ENCODE measurements around the gene WIPF2. TPM values are rescaled to one million over a fixed set of nuclear protein-coding genes. Genes with fewer than 3 reads are reported as not detected.
A peak's percentile ranks its signal among the peaks of the same experiment; 100 is the strongest.

The WIPF2 gene
- total and polyA plus RNA-seq, 2 of the 8 experiments (the other 6 are each of a cell fraction or from before 2014, with no cell fraction given) = 6.9 to 25.3 TPM

GRCh38 chr17:40178021-40178601 is 41.0 kb upstream of the WIPF2 start:
- Histone ChIP-seq H2BK15ac (ENCODE audit: low read length) (no peak overlapping the region), H4K8ac (ENCODE audit: extremely low read depth, insufficient read depth, low read length) (no peak overlapping the region; the same call in 1 of the 2 replicates), H4K5ac (ENCODE audit: insufficient read length, low read depth, low read length) (no peak overlapping the region), H2BK12ac (ENCODE audit: low read depth, low read length) (no peak overlapping the region), H3K4ac (replicated peaks; ENCODE audit: insufficient read length, low read depth, low read length) (no peak overlapping the region), H3K56ac (replicated peaks; ENCODE audit: insufficient read length, low read depth, low read length) (no peak overlapping the region), H3K36me3 (ENCODE audit: control insufficient read depth in 2 of 4, insufficient read depth in 4 of 4, low read length in 3 of 4) (peaks cover under 1 to 7% (median 4%) of the 10 kb centered on the region in 4 experiments; a peak in 6 of 8 replicates), H3K4me3 (ENCODE audit: extremely low read depth in 1 of 4, insufficient read depth in 2 of 4, low read depth in 3 of 4, low read length in 4 of 4) (peak overlapping the region; percentile 29 to 80 (median 42)), H4K20me1 (replicated peaks in 1 of 2; ENCODE audit: control insufficient read depth in 1 of 2, insufficient read depth in 2 of 2, low read length in 2 of 2) (peaks cover 2 to 19% of the 10 kb centered on the region in 2 experiments), H2BK5ac (ENCODE audit: low read depth, low read length) (no peak overlapping the region), H3K23me2 (ENCODE audit: low read depth, low read length) (peaks cover 2% of the 10 kb centered on the region; the same call in 1 of the 2 replicates), H2BK120ac (replicated peaks; ENCODE audit: low read depth, low read length) (no peak overlapping the region), H3K9ac (replicated peaks in 1 of 4; ENCODE audit: extremely low read depth in 1 of 4, low read depth in 3 of 4, low read length in 3 of 4) (no peak overlapping the region), H3K4me2 (ENCODE audit: insufficient read depth in 1 of 2, low read depth in 2 of 2, low read length in 2 of 2) (peak overlapping the region; percentile 59 to 91), H3K79me1 (ENCODE audit: low read depth, low read length) (no peaks in the 10 kb centered on the region), H3K27me3 (replicated peaks in 1 of 4; ENCODE audit: control insufficient read depth in 3 of 4, extremely low read depth in 1 of 4, insufficient read depth in 3 of 4, low read length in 3 of 4) (no peaks in the 10 kb centered on the region), H4K91ac (replicated peaks; ENCODE audit: insufficient read length, low read length) (no peak overlapping the region), H2AFZ (ENCODE audit: low read length) (no peak overlapping the region), H3K79me2 (ENCODE audit: control insufficient read depth in 1 of 2, insufficient read depth in 2 of 2, low read length in 2 of 2) (no peaks in the 10 kb centered on the region), H3K18ac (ENCODE audit: extremely low read depth, low read length) (peak overlapping the region; percentile 48; the same call in 1 of the 2 replicates), H3K9me3 (ENCODE audit: insufficient read depth in 2 of 2, low read depth in 1 of 2, low read length in 1 of 2) (no peaks in the 10 kb centered on the region), H2BK20ac (ENCODE audit: low read length) (no peak overlapping the region), H3K27ac (ENCODE audit: low read depth, low read length) (no peak overlapping the region), H3K4me1 (replicated peaks in 1 of 4; ENCODE audit: control insufficient read depth in 3 of 4, insufficient read depth in 4 of 4, low read length in 3 of 4) (peaks cover 5 to 20% (median 15%) of the 10 kb centered on the region in 4 experiments; a peak in 6 of 7 replicates), H3K23ac (ENCODE audit: insufficient read length) (no peak overlapping the region), H3K14ac (ENCODE audit: insufficient read length) (no peak overlapping the region), H2AK5ac (ENCODE audit: low read depth, low read length) (no peak overlapping the region)
- ChIA-PET POLR2A (ENCODE audit: partially characterized antibody) (interaction anchor here (1.0 to 9.1 kb wide), 9 partner anchors 7 to 107 kb away, joined by 3 to 105 read pairs (median 4); partner anchors contain the start of genes CASC3, MSL1 and WIPF2), CTCF (ENCODE audit: partially characterized antibody) (interaction anchor here (1.2 to 7.3 kb wide), 3 partner anchors 14 to 163 kb away, joined by 3 to 59 read pairs (median 5); partner anchors contain the start of gene CSF3)
- DNase-seq (ENCODE audit: low read depth in 1 of 2, low spot score in 2 of 2) (peak in 1 of 2 experiments; percentile 82), FAIRE-seq (no peak)
- WGBS, 2 experiments (ENCODE audit: extremely low coverage in 1 of 2, insufficient coverage in 1 of 2, insufficient read length in 1 of 2, insufficient replicate concordance in 2 of 2, low coverage in 1 of 2, low lambda C conversion rate in 2 of 2, missing lambda C conversion rate in 1 of 2) = 13% methylated on average over 29 of the region's 46 CpGs; no CpG with 5 or more reads in 1 of the 2 experiments
- TF ChIP-seq BACH1 (IDR thresholded peaks at IDR 0.05; ENCODE audit: low read length) = no peak
- TF ChIP-seq CTCF (IDR thresholded peaks at IDR 0.05; ENCODE audit: control extremely low read depth in 1 of 3, insufficient read depth in 1 of 3, low read depth in 1 of 3, low read length in 3 of 3) = peak; percentile 15 to 49 (median 18)
- no peak for TF ChIP-seq HDAC2 (IDR thresholded peaks at IDR 0.05; ENCODE audit: borderline replicate concordance in 1 of 2, low read depth in 2 of 2, low read length in 2 of 2)
- TF ChIP-seq JUN (IDR thresholded peaks at IDR 0.05; ENCODE audit: low read depth, low read length) = no peak
- no peak for TF ChIP-seq SUZ12 (IDR thresholded peaks at IDR 0.05; ENCODE audit: low read length)
- no peak for TF ChIP-seq POU5F1 (IDR thresholded peaks at IDR 0.05; ENCODE audit: low read depth, low read length)
- TF ChIP-seq POLR2AphosphoS5 (IDR thresholded peaks at IDR 0.05; ENCODE audit: low read depth, low read length) = no peak
- no peak for TF ChIP-seq TAF7 (optimal IDR thresholded peaks at IDR 0.05; ENCODE audit: borderline replicate concordance, low read depth, low read length)
- TF ChIP-seq EGR1 (IDR thresholded peaks at IDR 0.05; ENCODE audit: borderline replicate concordance, low read depth, low read length) = no peak
- TF ChIP-seq TCF12 (IDR thresholded peaks at IDR 0.05; ENCODE audit: low read depth, low read length) = no peak
